Stimulated activated CD4-positive, alpha-beta T cell treated with anti-CD3 and anti-CD28 coated beads, TNF-alpha, amount 100 ng/mL, for 48 hours (primary cell): ENCODE measurements around the gene TLE1.
"Not testable (repeated sequence)": the region's sequence is repeated elsewhere in the genome, so short reads cannot be mapped to it uniquely, and the experiment has no call there.

Experiments
- DNase-seq, 3 donors: peaks; one replicate each; pipeline ENCODE4 v3.0.0-alpha.2; 2020; ENCODE audit warnings: low read depth in 3 of 3

TLE1 gene

DNA sequence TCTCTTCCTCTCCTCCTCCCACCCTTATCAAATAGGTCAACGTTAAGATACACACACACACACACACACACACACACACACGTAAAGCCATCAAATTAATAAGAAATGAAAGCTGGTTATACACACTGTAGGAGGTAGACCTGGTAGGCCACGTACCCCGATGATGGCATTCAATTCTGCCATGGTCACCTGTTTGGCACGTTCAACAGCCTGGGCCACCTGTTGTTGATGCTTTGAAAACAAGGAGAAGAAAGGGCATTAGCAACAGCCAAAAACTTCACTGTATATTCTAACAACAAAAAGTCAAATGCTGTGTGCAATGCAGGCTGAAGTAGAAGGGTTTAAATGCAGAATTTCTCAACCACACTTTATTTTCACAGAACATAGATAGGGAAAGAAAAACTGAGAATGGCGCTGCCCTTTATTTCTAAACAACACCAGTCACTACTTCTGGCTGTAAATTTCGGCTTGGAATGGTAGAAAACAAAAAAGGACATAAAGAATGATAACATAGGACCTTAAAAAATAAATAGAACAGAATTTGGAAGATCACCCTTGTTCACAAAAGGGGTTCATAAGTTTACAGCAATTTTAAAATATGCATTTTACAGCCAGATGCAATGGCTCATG, 37.2 kb downstream of the TLE1 start:
- no peak for DNase-seq

DNA sequence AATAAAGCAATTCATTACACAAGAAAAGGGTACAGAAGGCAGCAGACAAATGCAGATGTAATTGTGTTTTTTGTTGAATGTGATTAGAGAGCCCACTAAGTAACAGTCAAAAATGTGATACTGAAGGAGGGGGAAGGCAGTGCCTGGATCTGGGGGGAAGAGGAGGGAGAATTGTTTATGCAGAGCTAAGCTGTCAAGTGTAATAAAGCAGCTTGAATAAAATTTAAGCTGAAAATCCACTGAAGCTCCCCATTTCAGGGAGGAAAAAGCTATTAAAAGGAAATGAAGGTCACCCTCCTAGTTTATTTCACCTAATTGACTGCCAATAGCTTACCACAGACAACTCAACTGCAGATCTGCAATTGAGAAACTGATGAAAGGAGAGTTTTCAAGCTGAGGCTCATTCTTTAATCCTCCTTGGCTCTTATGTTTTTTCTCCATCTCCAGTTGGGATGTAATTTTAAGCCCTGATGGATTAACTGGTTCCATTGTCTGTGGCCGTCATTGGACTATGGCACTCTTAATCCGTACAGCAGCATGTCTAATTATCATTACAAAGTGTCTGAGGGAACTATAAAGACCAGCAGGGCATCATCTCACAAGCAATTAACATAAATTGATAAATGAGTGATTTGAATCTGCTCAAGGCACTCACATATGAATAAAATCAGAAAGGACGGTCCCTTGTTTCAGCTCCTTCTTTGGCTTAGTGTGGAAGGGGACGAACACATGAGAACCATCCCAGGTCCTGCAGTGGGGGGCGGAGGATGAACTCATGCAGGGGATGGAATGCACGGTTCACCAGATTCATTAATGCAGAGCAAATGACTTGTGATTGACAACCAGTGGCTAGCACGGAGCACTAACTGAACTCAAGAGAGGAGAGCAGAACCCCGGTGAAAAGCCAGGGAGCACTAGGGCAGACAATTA, 38.5 kb downstream of the TLE1 start:
- DNase-seq: no peak

DNA sequence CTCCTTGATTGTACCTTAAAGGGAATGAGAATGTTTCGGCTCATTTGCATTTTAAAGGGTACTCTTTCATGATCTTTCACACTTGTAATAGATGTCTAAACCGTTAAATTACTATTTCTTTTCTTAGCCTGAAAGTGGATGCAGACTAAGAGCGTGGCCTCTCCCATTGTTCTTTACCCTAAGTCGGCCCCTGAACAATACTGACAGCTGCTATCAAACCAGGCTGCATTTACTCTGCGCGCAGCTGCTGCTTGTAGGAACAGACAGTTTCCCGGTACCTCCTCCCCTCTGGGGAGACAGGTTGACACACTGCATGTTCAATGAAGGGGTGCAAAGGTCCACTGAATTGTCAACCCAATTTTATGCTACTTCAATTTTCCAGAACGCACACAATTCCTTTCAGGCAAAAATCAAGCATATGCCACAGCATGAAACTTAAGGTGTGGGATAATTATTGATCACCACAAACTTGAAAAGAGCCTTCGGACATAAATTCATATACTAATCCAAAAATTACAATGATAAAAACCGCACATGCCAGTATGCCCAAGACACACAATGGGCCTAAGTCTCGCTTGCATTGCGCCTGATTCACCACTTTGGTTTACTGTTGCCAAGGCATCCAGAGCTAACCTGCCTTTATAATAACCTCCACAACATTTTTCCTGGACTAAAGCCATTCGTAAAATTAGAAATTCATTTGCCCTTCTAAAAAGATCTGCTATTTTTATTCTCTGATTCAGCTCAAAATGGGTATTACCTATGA, 39.7 kb downstream of the TLE1 start:
- no peak for DNase-seq

DNA sequence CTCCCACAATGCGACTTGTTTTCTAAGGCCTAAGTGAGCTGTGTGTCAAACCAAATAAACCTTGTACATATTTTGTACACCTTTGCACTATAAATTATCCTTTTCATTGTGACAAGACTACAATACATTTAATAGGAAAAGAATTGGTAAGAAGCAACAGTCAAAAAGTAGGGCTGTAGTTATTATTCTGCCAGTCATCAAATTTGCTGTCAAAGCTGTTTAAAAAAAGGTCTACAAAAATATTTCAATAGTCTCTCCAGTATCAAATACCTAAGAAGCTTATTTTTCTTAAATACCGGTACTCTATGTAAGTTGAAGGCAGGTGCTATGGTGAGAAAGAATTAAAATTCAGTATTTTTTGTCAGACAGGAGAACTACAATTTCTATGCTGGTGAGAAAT, 40.5 kb downstream of the TLE1 start:
- DNase-seq: no peak

DNA sequence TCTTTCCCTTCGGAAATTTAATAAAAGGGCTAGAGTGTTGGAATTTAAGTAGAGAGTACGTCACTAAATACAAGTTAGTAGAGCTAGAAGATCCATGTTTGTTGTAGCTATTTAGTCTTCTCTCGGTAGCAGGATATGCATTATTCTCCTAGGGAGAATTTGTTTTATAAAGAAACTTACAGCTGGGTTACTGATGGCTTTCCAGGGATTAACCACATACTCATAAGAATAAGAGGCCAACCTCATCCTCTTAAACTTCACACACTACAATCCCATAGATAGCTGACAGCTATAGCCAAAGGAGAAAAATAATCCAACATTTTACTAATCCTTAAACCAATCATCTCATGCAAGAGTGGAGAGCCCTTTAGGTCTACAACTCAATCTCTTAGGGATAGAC, 43.0 kb downstream of the TLE1 start:
- no peak for DNase-seq

DNA sequence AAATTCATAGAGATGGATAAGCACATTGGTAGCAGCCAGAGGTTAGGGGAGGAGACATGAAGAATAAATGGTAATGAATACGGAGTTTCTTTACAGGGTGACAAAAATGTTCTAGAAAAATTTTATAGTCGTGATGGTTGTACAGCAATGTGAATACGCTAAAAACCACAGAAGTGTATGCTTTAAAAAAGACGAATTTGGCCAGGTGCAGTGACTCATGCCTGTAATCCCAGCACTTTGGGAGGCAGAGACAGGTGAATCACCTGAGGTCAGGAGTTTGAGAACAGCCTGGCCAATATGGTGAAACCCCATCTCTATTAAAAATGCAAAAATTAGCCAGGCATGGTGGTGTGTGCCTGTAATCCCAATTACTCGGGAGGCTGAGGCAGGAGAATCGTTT, 44.8 kb downstream of the TLE1 start:
- DNase-seq: not testable (repeated sequence)

DNA sequence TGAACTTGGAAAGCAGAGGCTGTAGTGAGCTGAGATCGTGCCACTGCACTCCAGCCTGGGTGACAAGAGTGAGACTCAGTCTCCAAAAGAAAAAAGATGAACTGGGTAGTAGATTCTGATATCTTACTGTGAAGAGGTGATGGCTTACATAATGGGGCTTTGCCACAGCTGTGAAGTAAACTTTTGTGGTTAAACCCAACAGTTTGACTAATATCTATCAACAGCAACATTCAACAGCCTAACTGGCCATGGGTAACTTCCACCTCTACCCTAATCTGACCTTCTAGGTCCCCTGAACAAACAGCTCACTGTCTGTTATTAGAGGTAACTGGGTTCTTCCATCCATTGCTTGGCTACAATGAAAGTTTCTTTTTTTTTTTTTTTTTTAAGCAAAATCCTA, 52.1 kb downstream of the TLE1 start:
- no peak for DNase-seq

DNA sequence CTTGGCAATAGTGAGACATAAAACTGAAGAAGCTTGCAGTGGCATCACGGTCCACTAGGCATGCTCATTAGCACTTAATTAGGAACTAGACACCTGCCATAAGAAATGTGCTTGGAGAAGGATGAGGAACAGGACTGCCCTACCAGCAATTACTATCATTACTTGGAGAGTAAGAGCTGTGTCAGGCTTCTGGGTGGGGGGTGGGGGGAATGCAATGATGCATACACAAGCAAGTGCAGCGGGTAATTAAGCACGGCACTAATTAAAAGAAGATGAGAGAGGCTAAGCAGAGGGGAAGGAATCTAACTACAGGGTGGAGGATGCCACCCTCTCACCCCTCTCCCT, 53.1 kb downstream of the TLE1 start:
- no peak for DNase-seq

DNA sequence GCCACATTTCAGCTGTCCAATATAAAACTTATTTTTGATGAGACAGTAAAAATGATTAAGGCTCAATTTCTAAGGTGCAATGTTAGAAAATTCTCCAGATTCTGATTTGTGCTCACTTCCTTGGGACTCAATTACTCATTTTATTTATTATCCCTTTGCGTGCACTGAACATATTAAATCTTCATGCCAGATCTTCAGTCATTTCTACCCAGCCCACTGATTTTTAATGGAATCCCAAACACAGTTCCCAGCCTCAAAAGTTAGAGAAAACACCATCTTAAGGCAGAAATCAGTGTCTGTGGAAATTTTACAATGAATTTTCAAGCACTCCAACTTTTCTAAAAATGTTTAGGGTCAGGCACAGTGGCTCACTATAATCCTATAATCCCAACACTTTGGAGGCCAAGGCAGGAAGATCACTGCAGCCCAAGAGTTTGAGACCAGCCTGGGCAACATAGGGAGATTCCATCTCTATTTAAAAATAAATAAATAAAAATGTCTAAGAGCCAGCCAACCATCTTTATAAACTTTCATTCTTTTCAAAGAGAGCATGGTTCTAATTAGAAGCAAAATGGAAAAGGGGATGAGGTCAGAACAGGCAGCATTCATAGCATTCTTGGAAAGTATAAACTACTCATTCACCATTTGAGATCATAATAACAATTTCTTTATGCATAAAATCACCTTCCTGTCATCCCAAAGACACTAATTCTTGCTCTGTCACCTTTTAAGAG, 53.7 kb downstream of the TLE1 start:
- no peak for DNase-seq

DNA sequence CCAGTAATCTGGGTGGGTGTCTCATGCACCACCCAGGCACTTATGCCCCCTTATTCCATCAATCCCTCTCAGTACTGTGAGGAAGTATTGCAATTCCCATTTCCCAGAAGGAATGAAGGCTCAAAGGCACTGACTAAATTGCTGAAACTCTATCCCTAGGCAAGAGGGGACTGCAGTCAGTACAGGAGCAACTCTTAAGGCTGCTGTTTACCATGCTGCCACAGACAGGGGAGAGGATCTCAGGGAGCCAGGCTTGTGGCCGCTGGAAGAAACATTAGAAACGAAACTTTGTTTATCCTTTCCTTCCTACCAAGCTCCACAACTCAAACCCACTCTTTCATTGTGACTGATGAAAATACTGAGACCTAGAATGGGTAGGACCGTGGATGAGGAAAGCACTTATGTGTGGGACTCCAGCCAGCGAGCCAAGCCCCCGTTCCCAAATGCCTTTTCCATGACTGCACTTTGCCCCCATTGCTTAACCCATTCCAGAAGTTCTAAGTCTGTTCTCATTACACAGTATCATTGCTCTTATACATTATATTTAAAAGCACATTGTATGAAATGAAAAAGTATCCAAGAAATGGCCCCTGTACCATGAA, 54.3 kb downstream of the TLE1 start:
- no peak for DNase-seq

DNA sequence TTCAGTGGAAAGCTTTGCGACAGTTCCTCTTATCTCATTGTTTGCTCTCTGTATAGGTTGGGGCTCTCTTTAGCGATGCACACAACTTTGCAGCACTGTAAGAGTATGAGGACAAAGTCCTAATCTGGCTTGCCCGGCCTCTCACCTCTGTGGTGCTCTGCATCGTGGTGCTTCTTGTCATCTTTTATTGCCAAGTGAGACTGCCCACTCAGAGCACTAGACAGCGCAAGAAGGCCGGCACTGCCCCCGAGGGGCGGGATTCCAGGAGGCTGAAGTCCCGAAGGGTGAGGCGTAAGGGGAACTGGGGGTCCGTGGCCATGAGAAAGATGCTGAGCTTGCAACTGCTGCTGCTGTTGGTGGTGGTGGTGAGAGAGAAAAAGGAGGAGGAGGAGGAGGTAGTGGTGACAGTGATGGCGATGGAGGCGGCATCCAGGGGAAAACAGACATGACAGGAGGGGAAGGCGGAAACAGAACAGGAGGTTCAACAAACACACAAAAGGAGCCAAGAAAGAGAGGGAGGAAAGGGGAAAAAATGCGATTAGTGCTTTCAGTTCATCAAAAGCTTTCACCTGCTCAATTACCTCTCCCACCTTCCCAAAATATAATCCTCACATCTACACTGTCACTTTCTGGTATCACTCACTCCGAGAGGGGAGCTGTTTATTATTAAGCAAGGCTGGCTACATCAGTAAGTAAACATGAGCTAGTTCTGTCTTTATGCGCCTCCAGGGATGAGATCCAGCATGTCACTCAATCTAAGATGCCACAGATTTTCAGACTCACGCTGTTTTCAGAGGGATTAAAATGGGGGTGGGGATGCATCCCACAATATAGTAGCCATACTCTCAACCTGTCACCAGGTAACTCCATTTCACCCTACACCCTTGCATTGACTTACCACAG, 55.1 kb downstream of the TLE1 start:
- no peak for DNase-seq

DNA sequence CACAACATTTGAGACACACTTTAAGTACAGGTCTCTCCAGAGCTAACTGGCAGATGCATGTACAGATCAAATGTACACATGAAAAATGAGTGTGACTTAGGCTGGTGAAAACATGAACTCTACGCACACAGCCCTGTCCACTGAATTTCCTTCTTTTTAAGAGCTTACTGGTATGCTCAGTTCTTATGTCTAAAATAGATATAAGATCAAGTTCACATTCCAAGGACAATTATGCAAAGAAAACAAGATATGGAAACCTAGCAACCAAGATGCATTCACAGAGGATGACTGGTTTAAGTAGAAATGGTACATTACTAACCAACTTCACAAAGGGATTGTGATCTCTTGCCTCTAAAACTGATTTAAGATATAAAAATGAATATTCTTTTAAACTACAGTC, 56.7 kb downstream of the TLE1 start:
- no peak for DNase-seq

DNA sequence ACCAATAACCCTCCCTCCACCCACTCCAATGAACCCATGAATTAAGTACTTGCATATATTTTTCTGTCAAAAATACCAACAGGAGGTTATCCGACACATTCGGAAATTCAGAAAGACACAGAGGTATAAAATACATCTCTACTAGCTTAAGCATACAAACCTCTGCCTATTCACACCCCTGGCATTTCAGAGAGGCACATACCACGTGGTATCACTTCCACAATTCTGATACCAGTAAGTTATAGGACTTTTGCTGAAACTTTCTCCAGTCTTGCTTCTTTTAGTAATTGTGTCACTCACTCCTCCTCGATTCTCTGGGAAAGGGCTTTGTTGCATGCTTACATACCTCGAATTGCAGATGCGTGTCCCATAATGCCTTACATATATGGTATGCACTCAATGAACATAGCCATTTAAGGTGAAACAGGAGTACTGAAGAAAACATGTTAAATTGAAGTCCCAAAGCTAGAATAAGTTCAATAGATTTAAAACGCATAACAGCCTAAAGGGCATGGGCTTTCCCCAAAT, 58.1 kb downstream of the TLE1 start:
- DNase-seq: no peak

DNA sequence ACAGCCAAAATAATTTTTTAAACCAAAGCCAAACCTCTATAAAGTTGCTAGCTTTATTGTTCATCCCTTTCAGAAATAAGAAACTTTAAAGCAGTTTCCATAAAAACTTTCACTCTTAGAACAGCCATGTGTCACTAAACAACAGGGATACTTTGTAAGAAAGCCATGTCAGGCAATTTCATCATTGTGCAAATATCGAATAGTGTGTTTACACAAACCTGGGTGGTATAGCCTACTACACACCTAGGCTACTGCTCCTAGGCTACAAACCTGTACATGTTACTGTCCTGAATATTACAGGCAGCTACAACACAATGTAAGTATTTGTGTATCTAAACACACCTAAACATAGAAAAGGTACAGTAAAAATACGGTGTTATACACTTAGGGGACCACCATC, 59.9 kb downstream of the TLE1 start:
- DNase-seq: no peak

DNA sequence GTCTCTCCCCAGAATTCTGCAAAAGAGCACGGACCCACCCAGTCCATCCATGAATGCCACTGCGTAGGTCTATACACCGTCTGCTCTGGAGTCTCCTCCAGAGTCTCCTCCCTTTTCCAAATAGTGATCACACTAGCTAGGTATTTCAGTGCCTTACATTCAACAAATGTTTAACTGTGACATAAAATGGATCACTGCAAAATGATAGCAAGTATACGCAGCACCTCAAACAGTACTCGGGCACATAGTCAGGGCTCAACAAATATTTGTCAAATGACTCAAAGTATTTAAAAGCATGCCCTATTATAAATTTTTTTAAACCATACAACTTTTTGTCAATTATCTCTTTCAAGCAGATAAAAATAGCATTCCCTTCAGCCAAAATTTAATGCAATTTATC, 60.5 kb downstream of the TLE1 start:
- DNase-seq: no peak

DNA sequence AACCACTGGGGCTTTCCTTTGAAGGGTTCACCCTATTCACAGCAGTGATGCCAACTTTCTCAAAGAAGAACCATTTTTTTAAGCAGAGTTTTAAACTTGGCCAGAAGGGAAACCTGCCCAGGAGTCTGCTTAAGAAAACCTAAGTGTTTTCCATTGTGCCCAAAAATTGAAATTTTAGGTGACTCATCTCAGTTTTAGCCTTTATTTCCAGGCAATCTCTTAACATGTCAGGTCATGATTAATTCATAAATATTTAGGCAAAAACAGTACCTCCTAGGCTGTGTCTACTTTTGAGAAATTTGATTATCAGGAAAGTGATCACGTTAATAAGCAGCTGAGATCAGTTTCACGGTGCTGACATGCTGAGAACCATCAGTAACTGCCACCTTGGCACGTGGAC, 61.9 kb downstream of the TLE1 start:
- DNase-seq: no peak

DNA sequence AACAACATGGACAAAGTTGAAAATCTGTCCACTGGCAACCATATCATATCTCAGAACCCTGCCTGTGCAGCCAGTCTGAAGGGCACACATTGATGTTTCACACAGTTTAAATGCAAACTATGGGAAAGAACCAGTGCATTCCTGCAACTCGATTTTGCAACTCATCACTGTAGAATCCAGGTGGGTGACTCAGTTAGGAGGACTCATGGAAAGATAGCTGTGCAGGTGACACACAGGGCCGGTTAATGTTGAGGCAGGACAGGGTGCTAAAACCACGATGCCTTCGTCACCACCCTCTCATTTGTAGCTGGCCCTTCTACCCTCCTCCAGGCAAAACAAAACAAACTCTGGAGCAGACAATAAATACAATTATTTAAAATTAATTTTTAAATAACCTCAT, 62.8 kb downstream of the TLE1 start:
- DNase-seq: no peak

DNA sequence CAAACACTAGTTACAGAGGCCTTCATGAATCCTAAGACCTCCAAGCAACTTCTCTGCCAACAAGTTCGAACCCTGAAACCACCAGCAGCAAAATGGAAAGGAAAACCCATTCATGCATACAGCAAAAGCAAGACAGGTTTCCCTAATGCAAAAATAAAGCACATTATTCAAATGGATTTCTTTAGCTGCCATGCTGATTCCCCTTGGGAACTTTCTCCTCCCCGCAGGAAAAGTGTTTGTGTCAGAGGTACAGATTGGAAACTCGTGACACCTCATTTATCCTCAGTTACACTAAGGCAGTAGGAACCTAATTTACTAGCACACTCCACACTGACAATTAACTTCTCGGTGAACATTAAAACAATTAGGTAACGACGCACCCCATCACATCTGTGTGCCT, 63.4 kb downstream of the TLE1 start:
- no peak for DNase-seq

DNA sequence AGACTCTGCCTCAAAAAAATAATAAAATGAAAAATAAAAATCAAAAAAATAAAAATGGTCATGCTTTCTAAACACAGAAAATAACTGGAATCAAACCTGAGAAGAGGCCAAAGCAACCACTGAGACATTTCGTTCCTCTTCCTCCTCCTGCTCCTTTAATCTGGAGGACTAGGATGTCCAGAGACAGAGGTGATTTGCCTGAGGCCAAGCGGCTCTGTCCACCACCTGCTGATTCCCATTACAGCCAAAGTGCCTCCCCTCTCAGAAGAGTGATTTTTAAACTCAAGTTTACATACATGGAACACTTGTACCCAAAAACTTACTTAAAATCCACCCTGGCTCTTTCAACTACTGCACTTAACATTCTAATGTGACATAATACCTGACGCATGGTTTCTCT, 65.6 kb downstream of the TLE1 start:
- DNase-seq: no peak

DNA sequence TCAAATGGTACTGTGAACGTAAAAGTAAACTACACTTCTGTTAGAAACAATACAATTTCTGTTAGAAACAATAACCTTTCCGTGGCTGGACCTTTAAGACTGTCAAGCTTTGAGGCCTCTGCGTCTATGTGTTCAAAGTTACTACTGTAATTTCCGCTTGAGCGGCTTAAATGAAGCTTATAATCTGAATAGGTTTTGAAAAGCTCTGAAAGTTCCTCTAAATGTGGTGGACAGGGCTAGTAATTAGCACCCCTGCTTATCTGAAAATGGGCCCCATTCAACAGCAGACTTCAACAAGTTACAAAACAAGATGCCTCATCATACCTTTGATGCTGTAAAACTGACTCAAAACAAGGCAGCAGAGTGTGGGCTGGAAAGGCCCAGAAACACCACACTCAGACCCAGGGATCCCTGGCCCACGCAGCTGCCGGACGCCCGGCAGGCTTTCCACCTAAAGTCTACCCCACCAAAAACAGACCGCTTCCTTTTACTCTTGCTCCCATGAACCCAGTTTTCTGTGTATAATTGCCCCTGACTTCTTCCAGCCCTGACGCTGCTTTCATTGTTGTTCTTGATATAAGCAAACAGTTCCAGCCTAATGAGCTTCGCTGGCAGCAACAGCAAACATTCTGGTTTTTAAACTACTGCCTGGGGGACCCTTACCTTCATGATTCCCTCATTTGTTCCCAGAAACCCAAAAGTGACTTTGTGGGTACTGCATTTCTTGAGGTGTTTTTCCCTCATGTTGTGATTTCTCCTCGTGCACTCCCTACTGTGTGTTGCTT, 66.7 kb downstream of the TLE1 start:
- no peak for DNase-seq
